ENCODE results near the gene HIVEP1.

Gene HIVEP1

DNA sequence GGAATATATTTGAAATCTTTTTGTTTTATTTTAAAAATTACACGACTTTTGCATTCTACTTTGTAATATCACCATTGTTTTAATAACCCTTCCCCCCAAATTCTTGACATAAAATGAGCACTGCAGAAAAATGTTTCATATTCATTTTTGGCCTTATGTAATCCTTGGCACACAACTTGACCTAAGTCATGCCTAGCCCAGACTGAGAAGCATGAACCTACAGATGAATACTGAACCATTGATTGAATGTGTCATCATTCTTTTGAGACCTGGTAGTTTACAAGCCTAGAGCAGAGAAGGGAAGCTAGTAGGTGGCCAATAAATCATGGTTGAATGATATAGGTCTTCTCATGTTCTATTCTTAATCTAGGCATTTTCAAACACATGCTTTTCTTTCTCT, 188.6 kb downstream of the HIVEP1 start:
- no peak for DNase-seq

DNA sequence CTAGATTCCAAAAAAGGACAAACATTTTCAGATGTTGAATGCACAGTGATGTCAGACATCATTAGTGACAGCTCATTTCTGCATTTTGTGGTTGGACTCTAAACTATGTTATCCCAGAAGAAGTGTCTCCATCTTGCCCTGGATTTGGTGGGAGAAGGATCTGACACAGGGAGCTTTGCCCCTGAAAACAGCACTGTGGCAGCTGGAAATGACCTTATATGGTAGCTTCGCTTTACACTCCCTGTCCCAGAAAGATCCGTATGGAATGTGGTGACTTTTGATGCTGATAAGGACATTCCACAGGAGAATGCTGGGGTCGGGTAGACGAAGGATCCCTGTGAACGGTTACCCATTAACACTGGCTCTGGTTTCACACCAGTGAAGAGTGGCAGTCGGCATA, 190.9 kb downstream of the HIVEP1 start:
- DNase-seq, result no peak

DNA sequence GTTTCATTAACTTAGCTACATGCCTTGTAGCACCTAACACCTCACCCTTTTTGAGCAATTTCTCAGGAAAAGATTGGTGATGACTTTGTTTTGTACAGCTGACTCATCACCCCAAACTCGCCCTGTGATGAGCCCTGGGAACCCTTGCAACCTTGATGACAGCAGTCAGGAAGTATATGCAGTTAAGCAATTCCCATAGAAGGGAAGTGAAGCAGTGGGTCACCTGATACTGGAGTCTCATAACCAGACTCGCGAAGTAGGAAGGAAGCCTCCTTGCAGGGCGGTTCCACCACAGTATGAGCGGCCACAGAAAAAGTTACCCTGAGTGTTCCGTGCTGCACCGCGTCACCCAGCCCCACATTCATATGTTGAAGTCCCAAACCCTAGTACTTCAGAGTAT, 196.1 kb downstream of the HIVEP1 start:
- DNase-seq, result no peak

DNA sequence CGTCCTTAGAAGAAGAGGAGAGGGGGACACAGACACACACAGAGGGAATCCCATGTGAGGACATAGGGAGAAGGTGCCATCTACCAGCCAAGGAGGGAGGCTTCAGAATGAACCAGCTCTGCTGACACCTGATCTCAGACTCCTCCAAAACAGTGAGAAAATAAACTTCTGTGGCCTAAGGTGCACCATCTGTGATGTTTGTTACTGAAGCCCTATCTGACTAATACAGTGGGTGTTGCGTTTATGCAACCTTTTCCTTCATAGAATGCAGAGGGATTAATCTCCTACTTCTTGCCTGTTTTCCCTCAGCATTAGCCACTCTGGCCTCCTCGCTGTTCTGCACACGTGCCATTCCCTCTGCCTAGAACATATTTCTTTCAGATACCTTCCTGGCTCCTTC, 196.6 kb downstream of the HIVEP1 start:
- DNase-seq, result no peak

All from DMS79 (cell line).